Thyroid gland (tissue), 4 donors: ENCODE data around the gene SDSL. TPM values are rescaled to one million over a fixed set of nuclear protein-coding genes. Genes with fewer than 3 reads are reported as not detected.

ENCODE experiments used
- DNase-seq, 2 donors: peaks; one replicate each; pipeline ENCODE4 v3.0.0-alpha.2; 2019
- H3K27ac ChIP-seq, 3 donors: fragments of 200-600 bp; sonication (generic); 1 replicate in 2 of 3; 2 replicates in 1 of 3; pipeline ENCODE4 v1.5.1; 2016 to 2019; ENCODE audit warnings: mild to moderate bottlenecking in 1 of 3, moderate library complexity in 1 of 3
- H3K27me3 ChIP-seq: fragments of 200-600 bp; sonication (generic); one replicate; pipeline ENCODE4 v1.5.1; 2019
- H3K36me3 ChIP-seq, 2 donors: fragments of 200-600 bp; sonication (generic); one replicate each; pipeline ENCODE4 v1.5.1; 2016 to 2019
- H3K4me1 ChIP-seq, 2 donors: fragments of 200-600 bp; sonication (generic); one replicate each; pipeline ENCODE4 v1.5.1; 2017 to 2019
- H3K4me3 ChIP-seq, 3 donors: fragments of 200-600 bp; sonication (generic); replicated peaks in 1 of 3; 1 replicate in 2 of 3; 2 replicates in 1 of 3; pipeline ENCODE4 v1.5.1; 2016; ENCODE audit warnings: mild to moderate bottlenecking in 1 of 3
- H3K9me3 ChIP-seq: fragments of 200-600 bp; sonication (generic); one replicate; pipeline ENCODE4 v1.5.1; 2017
- POLR2A ChIP-seq, 2 donors: fragments of 450-650 bp; IDR thresholded peaks; one replicate each; pipeline ENCODE4 v1.6.1; 2017; ENCODE audit warnings: antibody characterized with exemption in 2 of 2, mild to moderate bottlenecking in 2 of 2, moderate library complexity in 1 of 2
- WGBS, 2 donors: methylation state at CpG; one replicate each; pipeline ENCODE4 v1.1.5; 2017; 5-methylcytosine and 5-hydroxymethylcytosine counted together
- intact Hi-C: fragments of 100-400 bp; cut with DNase I; formaldehyde crosslinking; loops from one replicate; pipeline ENCODE4 v1.15.1; 2023
- total RNA-seq, 4 donors: library from RNA; depleted of rRNA; stranded (reverse); fragments of >200 nt; gene quantifications; one replicate each; pipeline ENCODE4 v1.2.3, GENCODE V29; 2016
- TF ChIP-seq, protein P1 (sequence below), 6 experiments: fragments of 200-600 bp in 3 of 6; fragments of 450-650 bp in 3 of 6; sonication (generic) in 3 of 6; IDR thresholded peaks; one replicate each; pipeline ENCODE4 v1.5.1; 2016 to 2019; ENCODE audit warnings: antibody characterized with exemption in 6 of 6, mild to moderate bottlenecking in 2 of 6, inconsistent platforms in 1 of 6, moderate library complexity in 1 of 6

SDSL gene
- total RNA-seq, 4 donors from 2014 or later = 13.6 to 42.2 (median 27.5) TPM

- Histone ChIP-seq H3K27me3 (no peaks in the 10 kb centered on the region), H3K4me3 (no peak overlapping the region), H3K36me3 (no peaks in the 10 kb centered on the region), H3K9me3 (no peaks in the 10 kb centered on the region), H3K27ac (no peak overlapping the region), H3K4me1 (peaks cover 0 to under 1% of the 10 kb centered on the region in 2 donors)
- intact Hi-C loops = no loop called here
- WGBS, 2 donors = 86 to 88% methylated on average over 17 to 25 of the region's 26 CpGs
- DNase-seq = no peak
- TF ChIP-seq, protein P1, sequence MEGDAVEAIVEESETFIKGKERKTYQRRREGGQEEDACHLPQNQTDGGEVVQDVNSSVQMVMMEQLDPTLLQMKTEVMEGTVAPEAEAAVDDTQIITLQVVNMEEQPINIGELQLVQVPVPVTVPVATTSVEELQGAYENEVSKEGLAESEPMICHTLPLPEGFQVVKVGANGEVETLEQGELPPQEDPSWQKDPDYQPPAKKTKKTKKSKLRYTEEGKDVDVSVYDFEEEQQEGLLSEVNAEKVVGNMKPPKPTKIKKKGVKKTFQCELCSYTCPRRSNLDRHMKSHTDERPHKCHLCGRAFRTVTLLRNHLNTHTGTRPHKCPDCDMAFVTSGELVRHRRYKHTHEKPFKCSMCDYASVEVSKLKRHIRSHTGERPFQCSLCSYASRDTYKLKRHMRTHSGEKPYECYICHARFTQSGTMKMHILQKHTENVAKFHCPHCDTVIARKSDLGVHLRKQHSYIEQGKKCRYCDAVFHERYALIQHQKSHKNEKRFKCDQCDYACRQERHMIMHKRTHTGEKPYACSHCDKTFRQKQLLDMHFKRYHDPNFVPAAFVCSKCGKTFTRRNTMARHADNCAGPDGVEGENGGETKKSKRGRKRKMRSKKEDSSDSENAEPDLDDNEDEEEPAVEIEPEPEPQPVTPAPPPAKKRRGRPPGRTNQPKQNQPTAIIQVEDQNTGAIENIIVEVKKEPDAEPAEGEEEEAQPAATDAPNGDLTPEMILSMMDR (IDR thresholded peaks at IDR 0.05) = no peak
- no peak for TF ChIP-seq POLR2A (IDR thresholded peaks at IDR 0.05)
Observed at GRCh38 chr12:113398346-113399290, 23.6 kb upstream of the SDSL start.

DNA sequence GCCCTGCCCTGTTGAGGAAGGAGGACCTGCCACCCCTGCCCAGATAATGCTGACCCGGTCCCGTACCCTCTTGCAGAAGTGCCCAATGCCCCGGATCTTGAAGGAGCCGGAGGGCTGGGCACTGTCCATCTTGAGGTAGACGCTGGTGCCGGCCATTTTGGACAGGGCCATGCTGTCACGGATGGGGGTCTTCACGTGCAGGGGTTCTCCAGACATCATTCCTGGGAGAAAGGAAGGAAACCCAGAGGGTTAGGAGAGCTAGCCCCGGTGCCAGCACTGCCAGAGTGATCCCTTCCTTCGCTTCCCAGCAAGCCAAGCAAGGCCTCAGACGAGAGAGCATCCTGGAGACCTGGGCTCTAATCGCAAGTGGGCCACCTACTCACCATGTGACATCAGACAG is 22.7 kb upstream of the SDSL start:
- intact Hi-C loops = no loop called here
- H3K27ac ChIP-seq = no peak overlapping the region
- H3K4me1 ChIP-seq = peaks cover 4 to 6% of the 10 kb centered on the region in 2 donors
- no peak overlapping the region for H3K4me3 ChIP-seq
- no peaks in the 10 kb centered on the region for H3K9me3 ChIP-seq
- H3K27me3 ChIP-seq = no peaks in the 10 kb centered on the region
- no peaks in the 10 kb centered on the region for H3K36me3 ChIP-seq
- no peak for DNase-seq
- 86 to 89% methylated on average over 3 to 11 of the region's 12 CpGs for WGBS, 2 donors
- TF ChIP-seq, protein P1 (IDR thresholded peaks at IDR 0.05) = no peak
- no peak for TF ChIP-seq POLR2A (IDR thresholded peaks at IDR 0.05)

- Histone ChIP-seq H3K4me1 (peaks cover 6 to 7% of the 10 kb centered on the region in 2 donors), H3K36me3 (no peaks in the 10 kb centered on the region), H3K9me3 (no peaks in the 10 kb centered on the region), H3K4me3 (no peak overlapping the region), H3K27ac (no peak overlapping the region), H3K27me3 (no peaks in the 10 kb centered on the region)
- 80 to 82% methylated on average over 4 of the region's 4 CpGs for WGBS, 2 donors
- intact Hi-C loops = no loop called here
- DNase-seq = no peak
- TF ChIP-seq POLR2A (IDR thresholded peaks at IDR 0.05) = no peak
- TF ChIP-seq, protein P1 (IDR thresholded peaks at IDR 0.05) = no peak
Observed at GRCh38 chr12:113400362-113400761, 21.8 kb upstream of the SDSL start.

- no peaks in the 10 kb centered on the region for H3K9me3 ChIP-seq
- TF ChIP-seq POLR2A (IDR thresholded peaks at IDR 0.05) = no peak
- TF ChIP-seq, protein P1 (IDR thresholded peaks at IDR 0.05) = no peak
- intact Hi-C loops = no loop called here
- H3K27ac ChIP-seq = no peak overlapping the region
- no peak for DNase-seq
- WGBS, 2 donors = 80 to 81% methylated on average over 11 to 13 of the region's 13 CpGs
- no peak overlapping the region for H3K4me3 ChIP-seq
- H3K36me3 ChIP-seq = no peaks in the 10 kb centered on the region
- H3K27me3 ChIP-seq = no peaks in the 10 kb centered on the region
- H3K4me1 ChIP-seq = peaks cover 6 to 7% of the 10 kb centered on the region in 2 donors
Observed at GRCh38 chr12:113401066-113402000, 20.8 kb upstream of the SDSL start.
